Aortic smooth muscle cell (primary cell): ENCODE results near the gene YY2. TPM values are rescaled to one million over a fixed set of nuclear protein-coding genes. Genes with fewer than 3 reads are reported as not detected.

ENCODE experiments used
- total RNA-seq: library from RNA; depleted of rRNA; stranded (reverse); fragments of >200 nt; gene quantifications from 2 replicates; pipeline ENCODE4 v1.2.3, GENCODE V29; 2014

The YY2 gene
- 1.6 and 2.7 TPM in 2 replicates for total RNA-seq

DNA sequence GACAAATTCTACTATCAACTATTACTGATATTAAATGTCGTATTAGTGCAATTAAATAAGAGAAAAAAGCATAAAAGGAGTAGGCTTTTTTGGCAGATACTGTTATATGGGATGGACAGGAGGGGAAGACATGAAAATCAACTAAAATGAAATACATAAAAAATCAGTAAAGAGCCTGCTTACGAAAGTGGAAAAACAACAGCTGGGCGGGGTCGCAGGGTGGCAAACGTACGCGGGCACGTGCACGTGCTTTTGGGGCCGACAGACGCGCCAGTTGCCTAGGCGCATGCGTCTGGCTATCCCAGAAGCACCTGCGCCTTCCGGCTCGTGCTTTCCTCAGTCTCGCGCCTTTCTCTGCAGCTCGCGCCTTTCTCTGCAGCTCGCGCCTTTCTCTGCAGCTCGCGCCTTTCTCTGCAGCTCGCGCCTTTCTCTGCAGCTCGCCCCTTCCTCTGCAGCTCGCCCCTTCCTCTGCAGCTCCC is at the start of gene YY2:
Gene YY2 (plus strand): TSS at position 51 of the 479 bp plus-strand sequence. CDS start 498 bp downstream, outside the sequence.

DNA sequence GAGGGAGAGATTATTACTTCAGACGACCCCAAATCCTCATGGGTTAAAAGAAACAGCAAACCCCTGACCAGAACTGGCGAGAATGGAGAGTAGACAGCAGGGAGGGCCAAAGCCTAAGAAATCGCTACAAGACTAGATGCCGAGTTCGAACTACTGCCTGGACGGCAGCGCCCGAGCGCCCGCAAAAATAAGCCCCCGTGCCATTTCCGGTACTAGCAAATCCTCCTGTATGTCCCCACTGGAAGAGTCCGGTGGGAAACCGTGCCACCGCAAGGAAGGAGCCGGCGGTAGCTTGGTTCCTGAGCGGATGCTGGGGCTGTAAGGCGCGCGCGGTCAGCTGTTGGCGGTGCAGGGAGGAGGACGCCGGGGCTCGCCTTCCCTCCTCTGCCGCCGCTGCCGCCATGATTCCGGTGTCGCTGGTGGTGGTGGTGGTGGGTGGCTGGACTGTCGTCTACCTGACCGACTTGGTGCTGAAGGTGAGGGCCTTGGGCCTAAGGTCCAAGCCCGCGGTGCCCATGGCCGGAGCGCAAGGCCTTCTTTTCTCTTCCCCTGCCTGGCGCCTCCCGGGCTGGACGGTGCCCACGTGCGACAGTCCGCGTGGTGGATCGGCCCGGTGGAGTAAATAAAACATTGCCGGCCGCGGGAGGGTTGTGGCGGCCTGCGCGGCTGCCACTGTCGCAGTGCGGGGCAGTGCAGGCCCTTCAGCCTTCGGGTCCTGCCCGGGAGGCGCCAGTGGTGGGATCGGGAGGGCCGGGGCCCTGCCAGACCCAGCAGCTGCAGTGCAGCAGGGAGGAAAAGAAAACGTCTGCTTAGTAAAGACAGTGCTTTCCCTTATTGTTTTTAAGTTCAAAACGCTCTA is 16.2 kb upstream of the YY2 start, which contains the start of gene MBTPS2:
Gene MBTPS2 (plus strand): TSS at position 284 of the 859 bp plus-strand sequence. CDS start 118 bp downstream, at position 402.

Other genes with a start within 250 kb of the YY2 start
- not detected in 2 replicates for gene KLHL34, start 197.7 kb upstream of the YY2 start, total RNA-seq
- gene SMPX, start 97.9 kb upstream of the YY2 start, total RNA-seq: 0.12 TPM in 1 of 2 replicates, not detected in the other
- gene MBTPS2, start 16.4 kb upstream of the YY2 start, total RNA-seq: 8.3 and 12.1 TPM in 2 replicates
- gene SMS, start 84.7 kb downstream of the YY2 start, total RNA-seq: 190 and 221 TPM in 2 replicates
- gene PHEX, start 176.3 kb downstream of the YY2 start, total RNA-seq: 0.66 and 1.5 TPM in 2 replicates